Liver (tissue), 9 donors: Measurements from ENCODE around the gene FAM217A. TPM values are rescaled to one million over a fixed set of nuclear protein-coding genes. Genes with fewer than 3 reads are reported as not detected.
"Not testable (repeated sequence)": the region's sequence is repeated elsewhere in the genome, so short reads cannot be mapped to it uniquely, and the experiment has no call there.

Source experiments
- DNase-seq: peaks from one replicate; pipeline ENCODE4 v3.0.0-alpha.2; 2017; ENCODE audit warnings: low spot score
- H3K27ac ChIP-seq, 2 donors: one replicate each; pipeline ENCODE4 v1.7.0; 2013; ENCODE audit warnings: inconsistent platforms in 2 of 2, low read length in 2 of 2, control low read depth in 1 of 2, low read depth in 1 of 2, mild to moderate bottlenecking in 1 of 2
- H3K27me3 ChIP-seq, 4 donors: one replicate each; pipeline versions ENCODE4 v1.6.1 to v1.7.0; 2013; ENCODE audit warnings: low read length in 3 of 4, inconsistent platforms in 1 of 4, mild to moderate bottlenecking in 1 of 4, moderate library complexity in 1 of 4; ENCODE audit not compliant: control insufficient read depth in 4 of 4, insufficient read depth in 4 of 4
- H3K36me3 ChIP-seq, 4 donors: one replicate each; pipeline versions ENCODE4 v1.6.1 to v1.7.0; 2013; ENCODE audit warnings: low read length in 3 of 4, mild to moderate bottlenecking in 3 of 4, low read depth in 1 of 4, moderate library complexity in 1 of 4; ENCODE audit not compliant: control insufficient read depth in 4 of 4, insufficient read depth in 3 of 4
- H3K4me1 ChIP-seq, 4 donors: one replicate each; pipeline versions ENCODE4 v1.6.1 to v1.7.0; 2013; ENCODE audit warnings: low read length in 3 of 4, mild to moderate bottlenecking in 3 of 4, moderate library complexity in 1 of 4; ENCODE audit not compliant: control insufficient read depth in 4 of 4, insufficient read depth in 4 of 4
- H3K4me3 ChIP-seq, 3 donors: one replicate each; pipeline versions ENCODE4 v1.6.1 to v1.7.0; 2013; ENCODE audit warnings: low read length in 3 of 3, control low read depth in 1 of 3, low read depth in 1 of 3, mild to moderate bottlenecking in 1 of 3
- H3K9ac ChIP-seq, 2 donors: one replicate each; pipeline ENCODE4 v1.7.0; 2013; ENCODE audit warnings: low read length in 2 of 2, mild to moderate bottlenecking in 2 of 2, moderate library complexity in 2 of 2, control low read depth in 1 of 2, low read depth in 1 of 2
- H3K9me3 ChIP-seq, 4 donors: one replicate each; pipeline versions ENCODE4 v1.6.1 to v1.7.0; 2013; ENCODE audit warnings: low read length in 3 of 4; ENCODE audit not compliant: control insufficient read depth in 4 of 4
- CTCF ChIP-seq: fragments of 150-350 bp; IDR thresholded peaks from 2 replicates; pipeline ENCODE4 v1.5.1; 2017; ENCODE audit warnings: improper control_type of control experiment, low read depth, low read length; ENCODE audit not compliant: missing input control
- EGR1 ChIP-seq, 2 donors: IDR thresholded peaks; 2 replicates each; pipeline ENCODE4 v1.6.1; 2016 to 2018; ENCODE audit warnings: antibody characterized with exemption in 2 of 2, low read depth in 2 of 2
- FOXA1 ChIP-seq: IDR thresholded peaks from 2 replicates; pipeline ENCODE4 v1.6.1; 2016; ENCODE audit warnings: antibody characterized with exemption
- FOXA2 ChIP-seq: IDR thresholded peaks from 2 replicates; pipeline ENCODE4 v1.6.1; 2016; ENCODE audit warnings: antibody characterized with exemption
- GABPA ChIP-seq, 2 donors: IDR thresholded peaks in 1 of 2; conservative IDR thresholded peaks in 1 of 2; 2 replicates each; pipeline ENCODE4 v1.6.1; 2016; ENCODE audit warnings: antibody characterized with exemption in 2 of 2, mild to moderate bottlenecking in 1 of 2, moderate library complexity in 1 of 2
- HNF4A ChIP-seq, 2 donors: conservative IDR thresholded peaks; 2 replicates each; pipeline ENCODE4 v1.6.1; 2016; ENCODE audit warnings: antibody characterized with exemption in 2 of 2, mild to moderate bottlenecking in 2 of 2
- HNF4G ChIP-seq: IDR thresholded peaks from 2 replicates; pipeline ENCODE4 v1.6.1; 2016; ENCODE audit warnings: antibody characterized with exemption
- JUND ChIP-seq, 2 donors: IDR thresholded peaks; 2 replicates each; pipeline ENCODE4 v1.6.1; 2016; ENCODE audit warnings: antibody characterized with exemption in 2 of 2
- NR2F2 ChIP-seq: IDR thresholded peaks from 2 replicates; pipeline ENCODE4 v1.6.1; 2016; ENCODE audit warnings: antibody characterized with exemption
- RXRA ChIP-seq, 2 donors: IDR thresholded peaks; 2 replicates each; pipeline ENCODE4 v1.6.1; 2017 to 2018; ENCODE audit warnings: antibody characterized with exemption in 2 of 2, mild to moderate bottlenecking in 1 of 2
- SP1 ChIP-seq: IDR thresholded peaks from 2 replicates; pipeline ENCODE4 v1.6.1; 2018; ENCODE audit warnings: antibody characterized with exemption, mild to moderate bottlenecking
- TAF1 ChIP-seq: conservative IDR thresholded peaks from 2 replicates; pipeline ENCODE4 v1.6.1; 2016; ENCODE audit warnings: antibody characterized with exemption, mild to moderate bottlenecking
- YY1 ChIP-seq: IDR thresholded peaks from 2 replicates; pipeline ENCODE4 v1.6.1; 2016; ENCODE audit warnings: antibody characterized with exemption, mild to moderate bottlenecking
- WGBS: extraction: QIAGEN DNeasy Blood & Tissue Kit; methylation state at CpG from one replicate; pipeline ENCODE4 v1.1.7; 2013; 5-methylcytosine and 5-hydroxymethylcytosine counted together
- polyA plus RNA-seq, 2 donors: library from polyadenylated mRNA; stranded (reverse) in 1 of 2; unstranded in 1 of 2; fragments of 200-250 nt in 1 of 2; fragments of >200 nt in 1 of 2; fragmentation: Nextera tagmentation in 1 of 2; extraction: Ambion mirVana in 1 of 2; gene quantifications; one replicate each; pipeline versions ENCODE4 v1.2.1 to v1.2.3, GENCODE V29; 2013 to 2015
- total RNA-seq, 2 donors: library from RNA; depleted of rRNA; stranded (reverse); fragments of >200 nt; gene quantifications; one replicate each; pipeline ENCODE4 v1.2.3, GENCODE V29; 2014
- TF ChIP-seq, protein P1 (sequence below): IDR thresholded peaks from 2 replicates; pipeline ENCODE4 v1.6.1; 2016; ENCODE audit warnings: antibody characterized with exemption
- TF ChIP-seq, protein P2 (sequence below): IDR thresholded peaks from 2 replicates; pipeline ENCODE4 v1.6.1; 2016; ENCODE audit warnings: antibody characterized with exemption
- donor health status: healthy.
- donor health status: healthy.
- donor health status: healthy.
- donor health status: healthy.
- donor health status: healthy.

FAM217A gene
- total and polyA plus RNA-seq, 4 donors = not detected

DNA sequence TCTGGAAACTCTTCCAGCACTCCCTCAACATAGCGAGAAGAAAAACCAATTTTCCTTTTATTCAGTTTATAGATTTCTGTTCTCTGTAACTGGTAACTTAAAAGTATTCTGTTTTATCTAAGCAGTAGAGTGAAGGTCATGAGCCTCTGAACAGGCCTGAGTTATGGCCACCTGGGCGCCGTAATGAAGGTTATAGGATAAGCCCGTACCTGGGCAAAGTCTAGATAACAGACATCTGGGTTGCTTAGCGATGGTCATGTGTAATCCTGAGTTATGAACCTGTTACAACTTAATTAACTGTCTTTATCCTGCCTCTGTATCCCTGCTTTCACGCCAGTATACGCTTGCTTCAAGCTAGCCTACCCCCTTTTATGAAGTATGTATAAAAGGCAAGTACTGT lies 13.0 kb upstream of the FAM217A start:
- Histone ChIP-seq H3K27ac (no peak overlapping the region), H3K9ac (no peak overlapping the region), H3K4me3 (no peak overlapping the region), H3K36me3 (no peaks in the 10 kb centered on the region), H3K9me3 (no peaks in the 10 kb centered on the region), H3K27me3 (no peaks in the 10 kb centered on the region), H3K4me1 (no peaks in the 10 kb centered on the region)
- TF ChIP-seq, protein P1, sequence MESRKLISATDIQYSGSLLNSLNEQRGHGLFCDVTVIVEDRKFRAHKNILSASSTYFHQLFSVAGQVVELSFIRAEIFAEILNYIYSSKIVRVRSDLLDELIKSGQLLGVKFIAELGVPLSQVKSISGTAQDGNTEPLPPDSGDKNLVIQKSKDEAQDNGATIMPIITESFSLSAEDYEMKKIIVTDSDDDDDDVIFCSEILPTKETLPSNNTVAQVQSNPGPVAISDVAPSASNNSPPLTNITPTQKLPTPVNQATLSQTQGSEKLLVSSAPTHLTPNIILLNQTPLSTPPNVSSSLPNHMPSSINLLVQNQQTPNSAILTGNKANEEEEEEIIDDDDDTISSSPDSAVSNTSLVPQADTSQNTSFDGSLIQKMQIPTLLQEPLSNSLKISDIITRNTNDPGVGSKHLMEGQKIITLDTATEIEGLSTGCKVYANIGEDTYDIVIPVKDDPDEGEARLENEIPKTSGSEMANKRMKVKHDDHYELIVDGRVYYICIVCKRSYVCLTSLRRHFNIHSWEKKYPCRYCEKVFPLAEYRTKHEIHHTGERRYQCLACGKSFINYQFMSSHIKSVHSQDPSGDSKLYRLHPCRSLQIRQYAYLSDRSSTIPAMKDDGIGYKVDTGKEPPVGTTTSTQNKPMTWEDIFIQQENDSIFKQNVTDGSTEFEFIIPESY = no peak
- no peak for TF ChIP-seq FOXA2
- TF ChIP-seq NR2F2 = no peak
- no peak for TF ChIP-seq RXRA (IDR thresholded peaks at IDR 0.05)
- TF ChIP-seq CTCF = no peak
- no peak for TF ChIP-seq SP1
- no peak for TF ChIP-seq JUND (IDR thresholded peaks at IDR 0.05)
- no peak for TF ChIP-seq TAF1
- no peak for TF ChIP-seq HNF4G
- TF ChIP-seq GABPA (IDR thresholded peaks at IDR 0.05 in 1 of 2, conservative IDR thresholded peaks at IDR 0.05 in 1 of 2) = no peak
- TF ChIP-seq HNF4A (conservative IDR thresholded peaks at IDR 0.05) = no peak
- TF ChIP-seq EGR1 (IDR thresholded peaks at IDR 0.05; ENCODE audit: low read depth in 2 of 2) = no peak
- TF ChIP-seq FOXA1 = no peak
- TF ChIP-seq, protein P2, sequence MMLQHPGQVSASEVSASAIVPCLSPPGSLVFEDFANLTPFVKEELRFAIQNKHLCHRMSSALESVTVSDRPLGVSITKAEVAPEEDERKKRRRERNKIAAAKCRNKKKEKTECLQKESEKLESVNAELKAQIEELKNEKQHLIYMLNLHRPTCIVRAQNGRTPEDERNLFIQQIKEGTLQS = no peak
- DNase-seq = no peak
- 85% methylated on average over 7 of the region's 7 CpGs for WGBS

- H3K4me3 ChIP-seq, H3K27ac ChIP-seq, H3K9ac ChIP-seq, H3K27me3 ChIP-seq, H3K9me3 ChIP-seq, DNase-seq, H3K36me3 ChIP-seq, H3K4me1 ChIP-seq: not testable (repeated sequence)
- 97% methylated on average over 26 of the region's 26 CpGs for WGBS
Measured at GRCh38 chr6:4090043-4090442, 11.1 kb upstream of the FAM217A start.

DNA sequence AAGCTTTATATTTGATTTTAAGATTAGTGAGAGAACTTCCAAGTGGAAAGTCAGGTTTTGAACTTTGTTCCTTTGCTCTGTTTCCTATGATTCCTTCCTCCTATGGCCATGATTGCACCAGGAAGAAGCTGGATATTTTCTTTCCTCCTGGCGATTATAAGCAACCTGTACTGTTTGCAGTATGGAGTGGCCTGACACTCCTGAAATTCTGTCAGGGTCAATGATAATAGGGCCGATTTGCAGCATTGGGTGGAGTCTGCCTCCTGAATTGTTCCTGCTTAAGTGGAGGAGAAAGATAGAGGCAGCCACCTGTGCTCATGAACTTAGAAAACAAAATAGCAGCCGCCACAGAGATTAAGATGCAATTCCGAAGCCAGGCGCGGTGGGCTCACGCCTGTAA lies 9.8 kb upstream of the FAM217A start:
- Histone ChIP-seq H3K27me3 (no peaks in the 10 kb centered on the region), H3K9ac (no peak overlapping the region), H3K36me3 (no peaks in the 10 kb centered on the region), H3K27ac (no peak overlapping the region), H3K4me3 (no peak overlapping the region), H3K9me3 (no peaks in the 10 kb centered on the region), H3K4me1 (peaks cover 0 to 8% (median 0%) of the 10 kb centered on the region in 4 donors)
- WGBS = 86% methylated on average over 7 of the region's 7 CpGs
- DNase-seq = no peak
- TF ChIP-seq NR2F2 (no peak), HNF4A (conservative IDR thresholded peaks at IDR 0.05) (no peak), CTCF (no peak), YY1 (no peak), FOXA2 (no peak), HNF4G (no peak), TAF1 (no peak), FOXA1 (no peak), JUND (IDR thresholded peaks at IDR 0.05) (no peak), GABPA (IDR thresholded peaks at IDR 0.05 in 1 of 2, conservative IDR thresholded peaks at IDR 0.05 in 1 of 2) (no peak)
- TF ChIP-seq, protein P2 = no peak
- TF ChIP-seq, protein P1 = no peak
